DLD1 (cell line): ENCODE measurements around the gene FASN.

Experiments
- in situ Hi-C: cut with HindIII; loops from 2 replicates; pipeline ENCODE4 v1.10.0; 2017; ENCODE audit warnings: low sequenced_read_pairs

FASN gene

GRCh38 chr17:82030470-82031302 is 67.3 kb downstream of the FASN start:
- in situ Hi-C loops, result no loop called here

- in situ Hi-C loops, result no loop called here
Measured at GRCh38 chr17:82029990-82030469, 68.0 kb downstream of the FASN start.

DNA sequence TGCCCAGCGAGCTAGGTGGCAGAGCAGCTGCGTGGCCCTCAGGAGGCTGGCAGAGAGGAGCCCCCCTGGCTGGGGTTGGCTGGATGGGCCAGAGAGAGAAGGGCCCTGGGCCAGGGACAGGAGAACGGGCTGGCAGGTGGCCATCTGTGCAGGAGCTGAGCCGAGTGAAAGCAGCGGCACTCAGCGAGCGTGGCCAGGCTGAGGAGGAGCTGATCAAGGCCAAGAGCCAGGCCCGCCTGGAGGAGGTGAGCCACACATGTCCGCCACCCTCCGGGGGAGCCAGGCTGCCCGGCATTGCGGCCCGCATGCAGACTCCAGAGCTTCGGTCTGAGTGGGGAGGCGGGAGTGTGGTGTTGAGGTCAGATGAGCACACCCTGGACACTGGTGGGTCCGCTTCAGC is 68.6 kb downstream of the FASN start:
- in situ Hi-C loops, result no loop called here

DNA sequence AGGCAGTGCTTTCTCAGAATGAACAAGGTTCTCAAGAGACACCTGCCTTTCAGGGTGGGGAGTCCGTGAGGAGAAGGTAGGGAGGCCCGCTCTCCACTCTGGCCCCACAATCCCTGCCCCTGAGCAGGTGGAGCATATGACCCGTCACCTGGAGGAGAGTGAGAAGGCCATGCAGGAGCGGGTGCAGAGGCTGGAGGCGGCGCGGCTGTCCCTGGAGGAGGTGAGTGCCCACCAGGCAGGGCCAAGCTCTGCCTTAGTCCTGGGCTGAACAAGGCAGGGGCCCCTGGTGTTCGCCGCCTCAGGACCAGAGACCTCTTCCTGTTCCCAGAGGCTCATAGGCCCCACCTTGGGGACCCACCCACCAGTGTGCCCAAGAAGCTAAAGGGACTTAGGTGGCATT is 69.1 kb downstream of the FASN start:
- in situ Hi-C loops, result no loop called here
